GM18861 (cell line): ENCODE data around the gene ATP8B3.

Experiments used
- ATAC-seq: cut with Tn5 transposase; IDR thresholded peaks from one replicate; pipeline ENCODE4 v1.9.1; 2021; ENCODE audit not compliant: unreplicated experiment

The ATP8B3 gene

GRCh38 chr19:1748115-1748872 lies 63.8 kb downstream of the ATP8B3 start:
- no peak for ATAC-seq

- ATAC-seq, result no peak
These were observed 64.6 kb downstream of the ATP8B3 start for GRCh38 chr19:1747285-1748114.

- ATAC-seq, result no peak
These were observed 65.4 kb downstream of the ATP8B3 start for GRCh38 chr19:1746401-1747284.

- ATAC-seq, result no peak
These were observed 66.5 kb downstream of the ATP8B3 start for GRCh38 chr19:1745589-1746031.

GRCh38 chr19:1744822-1745563 lies 67.1 kb downstream of the ATP8B3 start:
- no peak for ATAC-seq

- ATAC-seq, result no peak
These were observed 67.9 kb downstream of the ATP8B3 start for GRCh38 chr19:1744133-1744665.

- no peak for ATAC-seq
These were observed 68.9 kb downstream of the ATP8B3 start for GRCh38 chr19:1742989-1743696.

GRCh38 chr19:1739960-1740629 lies 72.0 kb downstream of the ATP8B3 start:
- ATAC-seq, result no peak

- ATAC-seq, result no peak
These were observed 75.1 kb downstream of the ATP8B3 start for GRCh38 chr19:1736927-1737326.

GRCh38 chr19:1736280-1736679 lies 75.8 kb downstream of the ATP8B3 start:
- ATAC-seq, result no peak

GRCh38 chr19:1734321-1734966 lies 77.6 kb downstream of the ATP8B3 start:
- no peak for ATAC-seq
